Measurements from ENCODE around the gene NCBP2.
A peak's percentile ranks its signal among the peaks of the same experiment; 100 is the strongest.

NCBP2 gene

DNA sequence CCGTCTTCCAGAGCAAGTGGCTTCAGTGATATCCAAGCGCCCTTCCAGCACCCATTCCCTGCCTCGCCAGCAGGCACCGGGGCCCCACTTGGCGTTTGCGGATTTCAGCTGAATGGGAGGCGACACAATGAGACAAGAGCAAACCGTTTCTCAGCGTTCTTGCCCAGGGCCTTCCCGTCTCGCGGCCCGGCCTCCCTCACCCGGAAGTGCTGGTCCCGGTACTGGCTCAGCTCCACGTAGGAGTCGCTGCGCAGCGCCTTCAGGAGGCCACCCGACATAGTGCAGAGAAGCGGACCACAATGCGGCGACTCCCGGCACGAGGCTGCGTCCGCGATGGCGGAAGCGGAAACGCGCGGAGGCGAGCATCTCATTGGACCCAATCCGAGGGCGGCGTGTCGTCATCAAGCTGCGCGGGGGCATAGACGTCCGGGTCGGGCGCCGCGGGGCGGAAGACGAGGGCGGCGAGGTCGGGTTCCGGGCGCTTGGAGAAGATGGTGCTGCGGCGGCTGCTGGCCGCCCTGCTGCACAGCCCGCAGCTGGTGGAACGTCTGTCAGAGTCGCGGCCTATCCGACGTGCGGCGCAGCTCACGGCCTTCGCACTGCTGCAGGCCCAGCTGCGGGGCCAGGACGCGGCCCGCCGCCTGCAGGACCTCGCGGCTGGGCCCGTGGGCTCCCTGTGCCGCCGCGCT lies at the start of gene NCBP2:
NCBP2 (minus strand) TSS at position 303 of the 689 bp plus-strand sequence; CDS start at position 278, 25 bp downstream.
- DNase-seq (peak; percentile 100), ATAC-seq (peak; percentile 94)

DNA sequence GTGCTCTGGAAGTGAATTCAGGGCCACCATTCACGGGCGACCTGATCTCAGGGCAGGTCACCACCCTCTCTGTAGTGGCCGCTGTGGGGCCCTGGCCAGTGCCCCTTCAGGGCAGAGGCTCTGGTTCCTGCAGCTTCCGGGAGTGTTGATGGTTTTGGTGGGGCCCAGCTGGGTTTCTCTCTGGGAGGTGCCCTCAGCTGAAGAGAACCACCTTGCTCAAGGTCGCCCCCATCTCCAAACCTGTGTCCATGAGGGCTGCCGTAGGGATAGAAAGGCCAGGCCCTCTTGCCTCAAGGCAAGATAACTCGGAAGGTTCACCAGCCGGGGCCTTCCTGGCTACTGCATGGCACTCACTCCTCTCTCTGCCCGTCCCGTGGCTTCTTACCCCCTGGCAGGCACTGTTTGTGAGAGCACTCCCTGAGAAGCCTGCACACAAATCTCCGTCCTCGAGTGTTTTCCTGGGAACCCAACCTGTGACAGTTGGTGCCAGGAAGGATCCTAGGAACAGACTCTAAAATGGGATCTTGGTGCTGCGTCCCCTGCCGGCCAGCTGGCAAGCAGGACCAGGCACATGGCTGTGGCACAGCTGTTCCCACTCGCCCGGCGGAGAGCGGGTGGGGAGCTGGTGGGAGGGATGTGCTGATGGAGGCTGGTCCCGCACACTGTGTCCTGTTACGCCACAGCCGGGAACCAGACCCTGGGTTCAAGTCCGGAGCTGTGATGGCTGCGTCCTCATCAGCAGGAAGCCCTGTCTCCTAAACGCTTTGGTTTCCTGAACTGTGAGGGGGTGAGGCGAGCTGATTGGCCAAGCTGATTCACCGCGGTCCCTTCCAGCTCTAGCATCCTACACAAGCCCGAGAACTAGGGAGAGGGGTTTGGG lies 49.5 kb upstream of the NCBP2 start:
- DNase-seq (no peak), ATAC-seq (no peak)

DNA sequence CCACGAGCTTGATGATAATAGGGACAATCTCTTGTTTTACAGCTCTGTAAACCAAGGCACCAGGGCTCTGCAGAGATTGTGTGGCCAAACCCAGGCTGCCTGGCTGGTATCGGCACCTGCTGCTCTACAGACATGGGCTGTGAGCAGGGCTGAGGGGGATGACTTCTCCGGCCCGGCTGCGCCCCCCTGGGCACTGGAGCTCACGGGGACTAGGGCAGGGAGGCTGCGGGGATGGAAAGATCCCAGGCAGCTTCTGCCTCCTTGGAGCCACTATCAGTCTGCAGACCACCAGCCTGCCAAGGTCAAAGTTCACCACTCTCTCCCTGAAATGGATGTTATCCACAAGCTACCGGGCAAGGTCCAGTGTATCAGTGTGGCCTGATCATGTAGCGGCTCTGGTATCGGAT lies 48.3 kb upstream of the NCBP2 start:
- no peak for DNase-seq
- ATAC-seq, result no peak

DNA sequence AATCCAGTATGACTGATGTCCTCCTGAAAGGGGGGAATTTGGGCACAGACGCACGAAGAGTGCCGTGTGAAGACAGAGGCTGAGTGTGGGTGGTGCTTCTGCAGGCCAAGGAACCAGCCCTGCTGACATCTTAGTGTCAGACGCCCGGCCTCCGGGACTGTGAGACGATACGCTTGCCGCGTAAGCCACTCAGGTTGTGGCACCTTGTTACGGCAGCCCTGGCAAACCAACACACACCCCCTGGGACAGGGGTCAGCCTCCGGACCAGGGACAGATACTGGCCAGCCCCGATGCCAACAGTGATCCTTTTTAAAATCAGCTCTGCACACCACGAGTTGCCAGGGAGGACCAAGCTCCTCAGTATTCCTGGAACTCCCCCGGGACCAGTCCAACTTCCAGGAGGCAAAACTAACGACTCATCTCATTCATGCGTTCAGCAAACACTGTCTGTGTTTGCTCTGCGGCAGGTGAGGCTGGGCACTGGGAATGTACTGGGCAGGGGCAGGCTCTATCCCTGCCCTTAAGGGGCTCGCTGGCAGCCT lies 47.5 kb upstream of the NCBP2 start:
- DNase-seq (no peak), ATAC-seq (no peak)

DNA sequence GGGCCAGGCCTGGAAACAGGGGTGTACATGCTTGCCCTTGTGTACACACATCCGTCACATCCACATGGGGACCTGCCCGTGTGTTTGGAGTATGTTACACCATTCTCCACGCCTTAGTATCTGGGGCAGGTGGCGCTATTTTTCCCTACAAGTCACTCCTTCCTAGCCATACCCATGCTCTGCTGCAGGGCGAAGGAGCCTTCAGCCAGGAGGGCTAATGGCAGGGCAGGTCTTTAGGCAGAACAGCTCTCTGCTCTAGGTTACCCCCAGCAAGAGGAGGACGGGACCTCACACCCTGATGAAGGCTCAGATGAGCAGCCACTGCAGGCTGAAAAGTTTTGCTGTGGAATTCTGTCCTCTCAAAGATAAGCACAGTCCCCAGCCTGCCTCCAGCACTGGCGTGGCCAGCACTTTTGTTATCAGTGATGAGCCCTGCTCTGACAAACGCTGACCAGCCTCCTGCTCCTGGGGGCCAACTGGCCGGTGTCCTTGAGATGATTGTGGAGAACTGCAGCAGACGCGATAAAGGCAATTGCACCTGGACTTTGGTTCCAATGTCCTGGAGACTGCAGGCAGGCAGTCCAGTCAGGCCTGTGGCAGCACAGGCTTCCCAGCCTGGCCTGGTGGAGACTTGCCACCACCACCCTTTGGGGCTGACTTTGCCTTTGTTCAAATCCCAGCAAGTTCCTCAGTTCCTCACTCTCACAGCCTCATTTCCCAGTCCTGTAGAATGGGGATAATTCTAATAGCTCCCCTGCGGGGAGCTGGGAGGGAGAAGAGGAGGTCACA lies 46.1 kb upstream of the NCBP2 start:
- DNase-seq (no peak), ATAC-seq (peak; percentile 37)

DNA sequence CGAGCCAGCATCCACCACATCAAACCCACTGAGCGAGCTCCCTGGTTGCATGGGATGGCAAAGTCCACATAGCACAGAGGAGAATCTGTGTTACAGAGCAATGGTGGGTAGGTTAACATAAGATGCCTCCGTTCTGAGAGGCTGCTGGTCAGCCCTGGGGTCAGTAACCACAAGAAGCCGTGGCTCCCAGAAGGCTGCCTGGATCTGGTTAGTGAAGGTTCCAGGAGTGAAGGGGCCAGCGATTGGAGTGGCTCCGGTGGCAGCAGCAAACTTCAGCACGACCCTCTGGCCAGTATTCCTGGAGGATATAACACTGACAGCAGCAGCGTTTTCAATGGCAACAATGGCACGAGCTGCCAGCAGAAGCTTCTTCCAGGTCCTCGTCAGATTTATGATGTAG lies 44.7 kb upstream of the NCBP2 start:
- DNase-seq, result no peak
- ATAC-seq, result no peak

DNA sequence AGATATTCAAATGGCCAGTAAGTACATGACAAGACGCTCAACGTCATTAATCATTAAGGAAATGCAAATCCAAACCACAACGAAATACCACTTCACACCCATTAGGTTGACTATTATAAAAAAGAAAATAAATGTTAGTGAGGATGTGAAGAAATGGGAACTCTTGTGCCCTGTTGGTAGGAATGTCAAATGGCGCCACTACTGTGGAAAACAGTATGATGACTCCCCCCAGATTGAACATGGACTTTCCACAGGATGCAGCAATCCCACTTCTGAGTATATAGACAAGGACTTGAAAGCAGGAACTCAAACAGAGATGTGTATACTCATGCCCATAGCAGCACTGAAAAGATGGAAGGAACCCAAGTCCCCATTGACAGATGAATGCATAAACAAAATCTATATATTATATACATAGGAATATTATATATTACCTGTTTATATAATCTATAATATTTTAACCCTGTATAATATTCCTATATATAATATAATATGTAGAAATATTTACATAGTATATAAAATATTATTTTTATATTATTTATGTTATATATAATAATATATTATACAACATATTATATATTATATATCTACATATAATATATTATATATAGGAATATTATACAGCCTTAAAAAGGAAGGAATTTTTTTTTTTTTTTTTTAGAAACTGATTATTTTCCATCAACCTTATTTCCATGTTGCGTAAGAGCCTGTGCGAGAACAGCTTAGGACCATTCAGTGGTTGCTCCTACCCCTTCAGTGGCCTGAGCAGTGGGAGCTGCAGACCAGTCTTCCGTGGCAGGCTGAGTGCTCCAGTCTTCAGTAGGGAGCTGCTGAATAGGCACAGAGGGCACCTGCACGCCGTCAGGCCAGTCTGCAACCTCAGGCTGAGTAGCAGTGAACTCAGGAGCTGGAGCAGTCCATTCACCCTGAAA lies 43.9 kb upstream of the NCBP2 start:
- ATAC-seq (no peak), DNase-seq (no peak)

DNA sequence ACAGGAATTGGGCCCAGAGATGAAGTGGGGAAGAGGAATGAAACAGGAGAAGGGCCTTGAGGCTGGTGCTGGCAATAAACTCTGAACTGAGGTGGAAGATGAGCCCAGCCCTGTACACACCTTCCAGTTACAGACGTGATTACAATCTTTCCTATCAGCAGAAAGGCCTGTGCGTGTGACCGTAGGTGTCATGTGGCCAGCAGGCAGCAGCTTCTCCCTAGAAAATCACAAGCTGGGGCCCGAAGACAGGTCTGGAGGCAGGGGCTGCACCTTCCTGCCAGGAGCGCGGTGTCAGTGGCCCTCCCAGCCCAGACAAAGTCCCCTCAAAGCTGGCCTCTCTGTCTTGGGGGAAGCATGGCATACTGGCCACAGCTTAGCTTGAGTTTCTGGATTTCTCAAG lies 43.0 kb upstream of the NCBP2 start:
- ATAC-seq (no peak), DNase-seq (no peak)

DNA sequence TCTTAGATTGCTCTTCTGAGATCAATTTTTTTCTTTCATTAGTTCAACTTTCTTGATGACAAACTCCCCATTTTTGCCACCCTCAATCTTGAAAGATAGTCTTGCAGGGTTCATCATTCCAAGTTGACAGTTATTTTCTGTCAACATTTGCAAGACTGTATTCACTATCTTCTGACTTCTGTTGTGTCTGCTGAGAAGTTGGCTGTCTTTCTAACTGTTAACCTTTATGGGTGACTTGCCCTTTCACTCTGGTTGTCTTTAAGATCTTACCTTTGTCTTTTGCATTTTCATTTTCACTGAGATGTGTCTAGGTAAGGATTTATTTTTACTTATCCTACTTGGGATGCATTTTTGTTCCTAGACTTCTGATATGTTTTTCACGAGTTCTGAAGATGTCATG lies 40.9 kb upstream of the NCBP2 start:
- ATAC-seq (no peak), DNase-seq (no peak)

DNA sequence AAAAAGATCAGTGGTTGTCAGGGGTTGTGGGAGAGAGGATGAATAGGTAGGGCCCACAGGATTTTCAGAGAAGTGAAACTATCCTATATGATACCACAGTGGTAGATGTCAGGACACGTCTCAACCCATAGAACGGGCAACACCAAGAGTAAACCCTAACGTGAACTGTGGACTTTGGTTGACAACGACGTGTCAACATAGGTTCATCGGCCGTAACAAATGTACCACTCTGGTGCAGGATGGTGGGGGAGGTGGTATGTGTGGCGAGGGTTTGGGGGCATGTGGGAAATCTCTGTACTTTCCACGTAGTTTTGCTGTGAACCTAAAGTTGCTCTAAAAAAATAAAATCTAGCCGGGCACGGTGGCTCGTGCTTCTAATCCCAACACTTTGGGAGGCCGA lies 39.3 kb upstream of the NCBP2 start:
- DNase-seq (no peak), ATAC-seq (no peak)

DNA sequence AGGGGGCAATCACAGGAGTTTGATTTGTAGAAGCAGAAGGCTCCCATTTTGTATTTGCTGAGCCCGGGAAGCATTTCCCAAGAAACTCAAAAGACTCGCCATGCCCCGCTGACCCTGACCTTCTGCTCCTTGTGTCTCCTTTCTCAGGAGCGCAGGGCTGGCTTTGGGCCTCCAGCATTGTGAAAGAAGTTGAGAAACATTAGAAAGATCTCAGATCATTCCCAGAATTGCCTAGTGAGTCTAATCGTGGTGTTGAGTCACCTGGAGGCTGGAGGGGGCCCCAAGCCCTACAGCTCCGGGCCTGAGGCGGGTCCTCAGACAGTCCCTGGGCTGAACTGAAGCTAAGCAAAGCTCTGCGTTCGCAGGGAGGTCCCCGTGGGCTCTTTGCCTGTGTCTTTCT lies 37.2 kb upstream of the NCBP2 start:
- no peak for DNase-seq

DNA sequence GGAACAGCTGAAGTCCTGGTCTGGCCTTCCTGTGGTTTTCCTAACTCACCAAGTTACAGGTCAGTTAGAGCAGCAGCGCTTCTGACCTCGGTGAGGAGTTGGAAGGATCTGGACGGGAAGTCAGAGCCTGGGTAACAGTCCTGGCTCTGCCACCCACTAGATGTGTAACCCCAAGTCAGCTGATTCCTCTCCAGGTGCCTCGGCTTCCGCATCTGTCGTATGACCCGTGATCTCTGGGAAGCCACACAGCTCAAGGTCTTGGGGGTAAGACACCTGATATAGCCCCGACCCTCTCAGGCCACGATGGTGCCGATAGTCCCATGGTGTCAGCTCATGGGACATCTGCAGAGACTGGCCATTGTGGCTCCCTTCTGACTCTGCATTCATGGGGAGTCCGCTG lies 34.6 kb upstream of the NCBP2 start:
- ATAC-seq (no peak), DNase-seq (no peak)

More for the DNA sequence above, 37.2 kb upstream of the NCBP2 start:
- ATAC-seq, result no peak

DNA sequence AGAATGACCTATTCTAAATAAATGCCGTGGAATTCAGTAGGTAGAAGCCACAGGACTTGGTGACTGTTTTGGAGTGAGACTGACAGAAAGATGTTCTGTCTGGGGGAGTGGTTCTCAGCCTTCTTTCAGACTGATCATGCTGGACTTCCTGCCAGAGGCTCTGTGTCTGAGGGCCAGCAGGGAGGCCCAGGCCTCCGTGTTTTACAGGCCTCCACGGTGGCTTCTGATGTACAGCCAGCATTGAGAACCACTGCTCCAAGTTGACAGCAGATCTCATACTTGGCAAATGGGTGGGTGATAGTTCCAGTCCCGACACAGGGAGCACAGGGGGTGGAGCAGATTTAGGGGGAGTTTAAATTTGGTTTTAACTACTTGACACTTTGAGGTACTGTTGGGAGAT lies 33.0 kb upstream of the NCBP2 start:
- ATAC-seq (no peak), DNase-seq (no peak)

DNA sequence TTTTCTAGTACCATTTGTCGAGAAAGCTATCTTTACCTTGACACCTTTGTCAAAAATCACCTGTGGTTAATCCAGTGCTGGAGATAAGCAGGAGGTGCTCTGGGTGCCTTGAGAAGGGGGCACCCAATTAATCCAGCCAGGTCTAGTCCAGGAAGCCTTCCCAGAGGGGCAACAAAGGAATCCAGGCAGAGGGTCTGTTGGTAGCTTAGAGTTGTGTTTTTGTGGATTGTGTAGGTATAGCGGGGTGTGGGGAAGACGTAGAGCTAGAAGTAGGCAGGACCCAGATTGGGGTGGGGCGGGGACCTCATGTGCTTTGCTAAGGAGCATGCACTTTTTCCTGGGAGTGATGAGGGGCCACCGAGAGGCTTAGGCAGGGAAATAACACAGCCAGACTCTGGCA lies 32.3 kb upstream of the NCBP2 start:
- ATAC-seq (no peak), DNase-seq (no peak)

DNA sequence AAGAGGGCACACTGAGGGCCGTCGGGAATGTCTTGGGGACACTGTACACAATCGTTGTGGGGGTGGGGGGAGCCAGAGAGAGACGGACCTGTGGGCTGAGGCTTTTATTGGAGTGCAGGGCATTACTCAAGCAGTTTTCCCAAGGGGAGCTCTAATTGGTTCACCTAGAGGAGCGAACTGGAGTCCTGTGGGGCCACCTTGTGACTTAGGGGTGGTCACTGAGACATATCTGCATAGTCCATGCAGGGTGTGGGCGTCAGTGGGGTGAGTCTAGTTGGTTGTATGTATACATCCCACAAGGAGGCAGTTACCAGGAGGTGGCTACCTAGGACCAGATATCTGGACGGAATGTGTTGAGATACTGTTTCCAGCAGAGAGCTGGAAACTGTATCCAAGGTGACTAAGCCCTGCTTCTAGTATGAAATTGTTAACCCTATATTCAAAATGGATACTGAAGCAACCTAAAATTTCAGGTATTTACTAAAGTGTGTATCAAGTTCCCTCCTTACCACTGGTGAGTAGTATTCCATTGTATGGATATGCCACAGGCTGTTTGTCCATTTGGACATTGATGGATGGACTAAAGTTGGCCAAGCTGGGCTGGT lies 28.9 kb upstream of the NCBP2 start:
- DNase-seq, result no peak
- no peak for ATAC-seq

DNA sequence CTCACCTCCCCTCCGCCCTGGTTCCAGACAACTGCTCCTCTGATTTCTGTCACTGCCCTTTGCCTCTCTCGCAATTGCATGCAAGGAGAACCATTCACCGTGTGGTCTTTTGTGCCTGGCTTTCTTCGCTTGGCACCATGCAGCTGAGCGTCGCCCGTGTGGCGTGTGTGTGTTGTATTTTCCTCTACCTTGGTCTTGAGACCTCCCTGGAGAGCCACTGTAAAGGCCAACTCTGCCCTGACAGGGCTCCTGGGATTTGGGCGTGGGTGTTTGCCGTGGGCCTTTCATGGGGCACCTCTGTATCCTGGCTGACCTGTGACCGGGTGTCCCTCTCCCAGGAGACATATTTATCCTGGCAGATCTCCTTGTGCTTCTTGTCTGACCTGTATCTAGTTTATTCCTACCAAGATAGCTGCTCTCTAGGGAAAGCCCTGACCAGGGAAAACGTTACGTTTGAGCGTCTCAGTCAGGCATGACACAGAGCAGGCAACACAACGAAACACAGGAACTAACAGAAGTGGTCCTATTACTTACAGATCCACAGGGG lies 28.3 kb upstream of the NCBP2 start:
- DNase-seq (no peak), ATAC-seq (no peak)

DNA sequence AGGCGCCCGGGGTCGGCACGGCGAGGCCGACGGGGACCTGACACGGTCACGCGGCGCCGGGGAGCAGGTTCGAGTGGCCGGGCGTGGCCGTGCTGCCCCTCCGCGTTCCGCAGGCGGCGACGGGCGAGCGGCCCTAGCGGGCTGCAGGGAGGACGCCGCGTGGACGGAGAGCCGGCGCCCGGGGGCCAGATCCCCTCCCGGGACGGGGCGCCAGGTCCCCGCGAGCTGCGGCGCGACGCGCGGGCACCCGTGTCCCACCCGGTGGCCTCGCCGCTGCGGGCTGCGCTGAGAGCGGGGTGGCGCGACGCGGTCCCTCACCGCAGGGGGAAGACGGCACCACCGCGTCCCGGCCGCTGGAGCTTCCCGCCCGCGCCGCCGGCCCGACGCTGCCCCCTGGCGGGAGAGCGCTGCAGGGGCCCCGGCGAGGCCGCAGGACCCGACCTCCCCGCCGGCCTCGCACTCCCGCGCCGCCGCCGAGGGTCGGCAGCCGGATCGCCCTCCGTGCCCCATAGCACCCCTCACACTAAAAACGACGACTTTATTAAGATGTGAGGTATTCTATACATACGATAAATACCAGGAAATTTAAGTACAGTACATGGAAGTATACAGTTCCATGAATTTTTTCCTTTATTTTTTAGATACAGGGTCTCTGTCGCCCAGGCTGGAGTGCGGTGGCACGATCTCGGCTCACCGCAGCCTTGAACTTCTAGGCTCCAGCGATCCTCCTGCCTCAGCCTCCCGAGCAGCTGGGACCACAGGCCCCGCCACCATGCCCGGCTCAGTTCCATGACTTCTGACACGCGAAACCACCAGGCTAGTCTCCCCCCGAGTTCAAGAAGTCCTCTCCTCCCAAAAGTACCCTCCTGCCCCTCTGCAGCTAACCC lies 27.6 kb upstream of the NCBP2 start:
- peak; percentile 73 for ATAC-seq
- peak; percentile 83 for DNase-seq

DNA sequence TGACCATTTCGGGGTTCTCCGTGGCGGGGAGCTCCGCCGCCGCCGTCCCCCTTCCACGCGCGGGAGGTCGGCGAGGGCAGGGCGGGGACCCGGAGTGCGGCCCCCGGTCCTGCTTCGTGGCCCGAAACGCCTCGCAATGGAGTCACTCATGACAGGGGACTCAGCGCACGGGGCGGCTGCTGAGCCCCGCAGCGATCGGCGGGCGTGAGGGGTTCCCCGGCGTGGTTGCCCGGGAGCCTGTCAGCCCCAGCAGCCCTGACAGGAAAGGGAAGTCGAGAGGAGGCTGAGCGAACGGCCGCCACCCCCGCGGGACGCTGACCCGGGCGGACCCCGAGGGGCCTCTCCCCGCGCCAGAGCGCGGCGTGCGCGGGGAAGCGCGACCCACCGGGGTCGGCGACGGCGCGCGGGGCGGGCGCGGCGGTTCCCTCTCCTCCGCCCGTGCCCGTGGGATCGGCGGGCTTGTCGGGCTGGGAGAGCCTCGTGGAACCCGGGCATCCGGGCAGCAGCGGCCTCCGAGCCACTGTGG lies 26.9 kb upstream of the NCBP2 start:
- peak; percentile 62 for ATAC-seq
- DNase-seq, result peak; percentile 62

Measured in stimulated activated naive CD8-positive, alpha-beta T cell treated with anti-CD3 and anti-CD28 coated beads, Interleukin-15, Interleukin-2, amounts not matched to agents 100 U/mL and 50 U/mL, for 24 hours (primary cell).